Uterus (tissue), 2 donors: ENCODE measurements around the gene TTC16.

ENCODE experiments used
- POLR2A ChIP-seq, 2 donors: fragments of 450-650 bp; IDR thresholded peaks; one replicate each; pipeline ENCODE4 v1.6.1; 2016; ENCODE audit warnings: antibody characterized with exemption in 2 of 2, mild to moderate bottlenecking in 1 of 2, moderate library complexity in 1 of 2
- TF ChIP-seq, protein P1 (sequence below), 4 experiments: fragments of 200-600 bp in 2 of 4; fragments of 450-650 bp in 2 of 4; sonication (generic) in 2 of 4; IDR thresholded peaks; one replicate each; pipeline ENCODE4 v1.5.1; 2016 to 2019; ENCODE audit warnings: antibody characterized with exemption in 4 of 4, mild to moderate bottlenecking in 2 of 4, moderate library complexity in 1 of 4

- TF ChIP-seq, protein P1, sequence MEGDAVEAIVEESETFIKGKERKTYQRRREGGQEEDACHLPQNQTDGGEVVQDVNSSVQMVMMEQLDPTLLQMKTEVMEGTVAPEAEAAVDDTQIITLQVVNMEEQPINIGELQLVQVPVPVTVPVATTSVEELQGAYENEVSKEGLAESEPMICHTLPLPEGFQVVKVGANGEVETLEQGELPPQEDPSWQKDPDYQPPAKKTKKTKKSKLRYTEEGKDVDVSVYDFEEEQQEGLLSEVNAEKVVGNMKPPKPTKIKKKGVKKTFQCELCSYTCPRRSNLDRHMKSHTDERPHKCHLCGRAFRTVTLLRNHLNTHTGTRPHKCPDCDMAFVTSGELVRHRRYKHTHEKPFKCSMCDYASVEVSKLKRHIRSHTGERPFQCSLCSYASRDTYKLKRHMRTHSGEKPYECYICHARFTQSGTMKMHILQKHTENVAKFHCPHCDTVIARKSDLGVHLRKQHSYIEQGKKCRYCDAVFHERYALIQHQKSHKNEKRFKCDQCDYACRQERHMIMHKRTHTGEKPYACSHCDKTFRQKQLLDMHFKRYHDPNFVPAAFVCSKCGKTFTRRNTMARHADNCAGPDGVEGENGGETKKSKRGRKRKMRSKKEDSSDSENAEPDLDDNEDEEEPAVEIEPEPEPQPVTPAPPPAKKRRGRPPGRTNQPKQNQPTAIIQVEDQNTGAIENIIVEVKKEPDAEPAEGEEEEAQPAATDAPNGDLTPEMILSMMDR (IDR thresholded peaks at IDR 0.05) = no peak
- no peak for TF ChIP-seq POLR2A (IDR thresholded peaks at IDR 0.05)
Measured at GRCh38 chr9:127697575-127697974, 18.3 kb upstream of the TTC16 start.
